Panc1 (cell line): ENCODE measurements around the gene TCF3. TPM values are rescaled to one million over a fixed set of nuclear protein-coding genes. Genes with fewer than 3 reads are reported as not detected.

Source experiments
- ATAC-seq: fragments of 200-7000 bp; cut with Tn5 transposase; 2 replicates; pipeline ENCODE4 v1.9.1; 2020; ENCODE audit warnings: mild to moderate bottlenecking, moderate library complexity
- BruUV-seq: library from RNA; stranded (reverse); fragments of 400-500 nt; replicated peaks from 2 replicates; lab custom pipeline; 2021; lab: Mats Ljungman, UMichigan
- CTCF ChIA-PET: fragments of 300-600 bp; sonication (Branson Sonifier 250); formaldehyde crosslinking; loops from one replicate; lab custom pipeline; 2022; ENCODE audit warnings: antibody characterized with exemption; lab: Charles Lee
- POLR2A ChIA-PET: fragments of 300-600 bp; sonication (Branson Sonifier 250); formaldehyde crosslinking; loops from one replicate; lab custom pipeline; 2022; ENCODE audit warnings: antibody characterized with exemption; lab: Charles Lee
- DNase-seq: peaks from one replicate; pipeline ENCODE4 v3.0.0-alpha.2; 2010; ENCODE audit warnings: low read depth, low spot score
- H3K27ac ChIP-seq: 2 replicates; pipeline ENCODE4 v1.5.1; 2011; ENCODE audit warnings: mild to moderate bottlenecking, low read length, inconsistent platforms
- H3K27me3 ChIP-seq: fragments of 200-500 bp; sonication (Bioruptor generic); 2 replicates; pipeline ENCODE4 v1.6.0; 2014; ENCODE audit warnings: low read length, inconsistent platforms; ENCODE audit not compliant: control insufficient read depth, insufficient read depth
- H3K36me3 ChIP-seq: fragments of 200-500 bp; sonication (Bioruptor generic); 2 replicates; pipeline ENCODE4 v1.5.1; 2014; ENCODE audit warnings: inconsistent platforms, mild to moderate bottlenecking, low read length, moderate library complexity; ENCODE audit not compliant: control insufficient read depth, insufficient read depth
- H3K4me1 ChIP-seq: 2 replicates; pipeline ENCODE4 v1.5.1; 2011; ENCODE audit warnings: inconsistent platforms, mild to moderate bottlenecking, low read length, moderate library complexity; ENCODE audit not compliant: control insufficient read depth, insufficient read depth
- H3K4me3 ChIP-seq, 2 experiments: 2 replicates each; pipeline ENCODE4 v1.5.1; 2011 to 2012; ENCODE audit warnings: low read depth in 2 of 2, low read length in 2 of 2, mild to moderate bottlenecking in 2 of 2, inconsistent platforms in 1 of 2, moderate library complexity in 1 of 2
- H3K9me3 ChIP-seq: fragments of 200-500 bp; sonication (Bioruptor generic); 2 replicates; pipeline ENCODE4 v1.5.1; 2014; ENCODE audit warnings: low read depth, mild to moderate bottlenecking, inconsistent platforms, low read length, moderate library complexity; ENCODE audit not compliant: control insufficient read depth, insufficient read depth
- CTCF ChIP-seq: fragments of 450-650 bp; IDR thresholded peaks from 2 replicates; pipeline ENCODE4 v1.5.1; 2017; ENCODE audit warnings: mild to moderate bottlenecking
- POLR2AphosphoS5 ChIP-seq: IDR thresholded peaks from 2 replicates; pipeline ENCODE4 v1.6.1; 2012; ENCODE audit warnings: mild to moderate bottlenecking, low read depth, low read length, moderate library complexity
- SIN3A ChIP-seq: IDR thresholded peaks from 2 replicates; pipeline ENCODE4 v1.6.1; 2012; ENCODE audit warnings: low read depth, mild to moderate bottlenecking, low read length, moderate library complexity, borderline replicate concordance; ENCODE audit not compliant: insufficient read depth
- TCF7L2 ChIP-seq: IDR thresholded peaks from 2 replicates; pipeline ENCODE4 v1.6.1; 2011; ENCODE audit warnings: mild to moderate bottlenecking, low read depth, low read length, inconsistent platforms
- in situ Hi-C: cut with HindIII; loops from 2 replicates; pipeline ENCODE4 v1.10.0; 2016; ENCODE audit warnings: low sequenced_read_pairs, low pct_unique_long_range_greater_than_20kb
- intact Hi-C: fragments of 100-400 bp; cut with micrococcal nuclease; formaldehyde crosslinking; loops from one replicate; pipeline ENCODE4 v1.10.0; 2022; ENCODE audit not compliant: unreplicated experiment
- total RNA-seq: library from RNA; stranded (reverse); gene quantifications from one replicate; pipeline ENCODE4 v1.2.1, GENCODE V29; 2021; ENCODE audit not compliant: unreplicated experiment
- TF ChIP-seq, protein P1 (sequence below), 2 experiments: IDR thresholded peaks; 2 replicates each; pipeline ENCODE4 v1.6.1; 2011 to 2012; ENCODE audit warnings: low read depth in 2 of 2, control low read depth in 1 of 2, low read length in 1 of 2, mild to moderate bottlenecking in 1 of 2, moderate library complexity in 1 of 2; ENCODE audit not compliant: insufficient read depth in 1 of 2

Gene TCF3
- total RNA-seq, 1 experiment from 2014 or later: 175 TPM

- no peaks in the 10 kb centered on the region for H3K36me3 ChIP-seq
- BruUV-seq: no TSS peak
- no peak overlapping the region for H3K4me3 ChIP-seq
- intact Hi-C loops: no loop called here
- H3K27me3 ChIP-seq: no peaks in the 10 kb centered on the region
- ATAC-seq (peak; percentile 28; the same call in 1 of the 2 replicates), DNase-seq (no peak)
- CTCF ChIA-PET: interaction anchor here (0.8 kb wide), 1 partner anchor 56 kb away, joined by 3 read pairs; no protein-coding TSS in a partner anchor
- POLR2A ChIA-PET: interaction anchor here (0.6 kb wide), 1 partner anchor 14 kb away, joined by 3 read pairs; no protein-coding TSS in a partner anchor
- no peaks in the 10 kb centered on the region for H3K9me3 ChIP-seq
- TF ChIP-seq CTCF: no peak
- TF ChIP-seq TCF7L2: no peak
- TF ChIP-seq SIN3A: no peak
- TF ChIP-seq, protein P1, sequence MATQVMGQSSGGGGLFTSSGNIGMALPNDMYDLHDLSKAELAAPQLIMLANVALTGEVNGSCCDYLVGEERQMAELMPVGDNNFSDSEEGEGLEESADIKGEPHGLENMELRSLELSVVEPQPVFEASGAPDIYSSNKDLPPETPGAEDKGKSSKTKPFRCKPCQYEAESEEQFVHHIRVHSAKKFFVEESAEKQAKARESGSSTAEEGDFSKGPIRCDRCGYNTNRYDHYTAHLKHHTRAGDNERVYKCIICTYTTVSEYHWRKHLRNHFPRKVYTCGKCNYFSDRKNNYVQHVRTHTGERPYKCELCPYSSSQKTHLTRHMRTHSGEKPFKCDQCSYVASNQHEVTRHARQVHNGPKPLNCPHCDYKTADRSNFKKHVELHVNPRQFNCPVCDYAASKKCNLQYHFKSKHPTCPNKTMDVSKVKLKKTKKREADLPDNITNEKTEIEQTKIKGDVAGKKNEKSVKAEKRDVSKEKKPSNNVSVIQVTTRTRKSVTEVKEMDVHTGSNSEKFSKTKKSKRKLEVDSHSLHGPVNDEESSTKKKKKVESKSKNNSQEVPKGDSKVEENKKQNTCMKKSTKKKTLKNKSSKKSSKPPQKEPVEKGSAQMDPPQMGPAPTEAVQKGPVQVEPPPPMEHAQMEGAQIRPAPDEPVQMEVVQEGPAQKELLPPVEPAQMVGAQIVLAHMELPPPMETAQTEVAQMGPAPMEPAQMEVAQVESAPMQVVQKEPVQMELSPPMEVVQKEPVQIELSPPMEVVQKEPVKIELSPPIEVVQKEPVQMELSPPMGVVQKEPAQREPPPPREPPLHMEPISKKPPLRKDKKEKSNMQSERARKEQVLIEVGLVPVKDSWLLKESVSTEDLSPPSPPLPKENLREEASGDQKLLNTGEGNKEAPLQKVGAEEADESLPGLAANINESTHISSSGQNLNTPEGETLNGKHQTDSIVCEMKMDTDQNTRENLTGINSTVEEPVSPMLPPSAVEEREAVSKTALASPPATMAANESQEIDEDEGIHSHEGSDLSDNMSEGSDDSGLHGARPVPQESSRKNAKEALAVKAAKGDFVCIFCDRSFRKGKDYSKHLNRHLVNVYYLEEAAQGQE (IDR thresholded peaks at IDR 0.05; ENCODE audit: insufficient read depth in 1 of 2, low read depth in 2 of 2, low read length in 1 of 2): no peak
- no peak for TF ChIP-seq POLR2AphosphoS5
- H3K27ac ChIP-seq: no peak overlapping the region
- H3K4me1 ChIP-seq: no peaks in the 10 kb centered on the region
- in situ Hi-C loops: no loop called here
These were observed 75.9 kb downstream of the TCF3 start for GRCh38 chr19:1576242-1577089.

DNA sequence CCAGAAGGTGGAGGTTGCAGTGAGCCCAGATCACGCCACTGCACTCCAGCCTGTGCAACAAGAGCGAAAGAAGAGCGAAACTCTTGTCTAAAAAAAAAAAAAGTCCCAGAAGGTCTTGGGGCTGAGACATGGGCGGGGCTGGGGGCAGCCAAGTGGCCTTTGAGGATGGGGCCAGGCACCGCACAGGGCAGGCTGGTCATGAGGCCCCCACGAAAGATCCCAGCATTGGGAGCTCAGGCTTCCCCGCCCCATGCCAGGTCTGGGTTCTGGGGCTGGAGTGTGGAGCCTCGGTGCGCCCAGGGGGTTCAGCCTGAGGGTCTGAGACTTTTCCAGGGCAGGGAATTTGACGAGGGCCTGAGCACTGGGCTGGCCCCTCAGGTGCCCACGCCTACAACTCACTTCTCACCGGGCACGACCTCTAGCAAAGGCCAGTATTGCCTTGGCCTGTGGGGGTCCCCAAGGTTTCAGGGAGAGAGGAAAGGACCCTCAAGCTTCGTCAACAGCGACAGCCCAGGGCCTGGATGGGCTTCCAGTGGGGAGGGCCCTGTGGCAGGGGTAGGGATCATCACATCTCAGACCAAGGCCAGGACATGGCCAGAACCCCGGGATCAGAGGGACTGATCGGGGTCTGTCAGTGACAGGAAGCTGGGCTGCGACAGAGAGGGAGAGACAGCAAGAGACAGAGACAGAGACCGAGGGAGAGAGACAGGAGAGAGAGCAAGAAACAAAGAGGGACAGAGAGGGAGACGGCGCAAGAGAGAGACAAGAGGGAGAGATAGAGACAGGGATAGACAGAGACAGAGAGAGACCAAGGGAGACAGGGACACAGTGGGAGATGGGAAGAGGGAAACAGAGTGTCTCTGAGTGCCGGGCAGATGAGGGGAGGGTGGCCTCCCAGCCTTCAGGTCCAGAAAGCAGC lies 76.8 kb downstream of the TCF3 start:
- Histone ChIP-seq H3K36me3 (no peaks in the 10 kb centered on the region), H3K4me1 (no peaks in the 10 kb centered on the region), H3K9me3 (no peaks in the 10 kb centered on the region), H3K27ac (no peak overlapping the region), H3K27me3 (no peaks in the 10 kb centered on the region), H3K4me3 (no peak overlapping the region)
- CTCF ChIA-PET: interaction anchor here (0.8 kb wide), 1 partner anchor 55 kb away, joined by 3 read pairs; no protein-coding TSS in a partner anchor
- intact Hi-C loops: no loop called here
- no TSS peak for BruUV-seq
- TF ChIP-seq POLR2AphosphoS5: peak; percentile 29; the same call in 1 of the 2 replicates
- no peak for TF ChIP-seq CTCF
- in situ Hi-C loops: no loop called here
- DNase-seq (no peak), ATAC-seq (peak; percentile 8; the same call in 1 of the 2 replicates)
- POLR2A ChIA-PET: interaction anchor here (0.6 kb wide), 1 partner anchor 13 kb away, joined by 3 read pairs; no protein-coding TSS in a partner anchor
